ENCODE data around the gene TMEM139.

GRCh38 chr7:143289421-143289820 lies 4.7 kb downstream of the TMEM139 start:
- TF ChIP-seq CTCF (IDR thresholded peaks at IDR 0.05; ENCODE audit: low read length) (no peak), EZH2phosphoT487 (IDR thresholded peaks at IDR 0.05; ENCODE audit: low read length) (no peak), EZH2 (optimal IDR thresholded peaks at IDR 0.05; ENCODE audit: low read depth, low read length) (no peak)

Data from MM.1S (cell line).